HG03103 (cell line): ENCODE data around the gene TAGLN.

ENCODE experiments used
- ATAC-seq: cut with Tn5 transposase; IDR thresholded peaks from one replicate; pipeline ENCODE4 v1.9.1; 2021; ENCODE audit warnings: low read depth; ENCODE audit not compliant: unreplicated experiment

TAGLN gene

GRCh38 chr11:117199053-117199915, at the start of gene TAGLN:
TAGLN (plus strand) TSS chr11:117199370; CDS start chr11:117203014, 3,644 bp downstream.
- no peak for ATAC-seq

GRCh38 chr11:117152066-117152465, 47.1 kb upstream of the TAGLN start:
- ATAC-seq = no peak

- ATAC-seq = no peak
Measured at GRCh38 chr11:117154468-117154867, 44.7 kb upstream of the TAGLN start.

GRCh38 chr11:117157507-117157906, 41.7 kb upstream of the TAGLN start:
- no peak for ATAC-seq

GRCh38 chr11:117159892-117160291, 39.3 kb upstream of the TAGLN start:
- ATAC-seq = no peak

GRCh38 chr11:117160826-117161225, 38.3 kb upstream of the TAGLN start:
- no peak for ATAC-seq

- no peak for ATAC-seq
Measured at GRCh38 chr11:117166491-117166890, 32.7 kb upstream of the TAGLN start.

- ATAC-seq = no peak
Measured at GRCh38 chr11:117169736-117170135, 29.4 kb upstream of the TAGLN start.

- no peak for ATAC-seq
Measured at GRCh38 chr11:117170210-117170609, 29.0 kb upstream of the TAGLN start.

GRCh38 chr11:117171007-117171403, 28.2 kb upstream of the TAGLN start:
- no peak for ATAC-seq

GRCh38 chr11:117171404-117172061, 27.6 kb upstream of the TAGLN start:
- ATAC-seq = no peak

- ATAC-seq = no peak
Measured at GRCh38 chr11:117172724-117173421, 26.3 kb upstream of the TAGLN start.

- ATAC-seq = no peak
Measured at GRCh38 chr11:117175104-117175503, 24.1 kb upstream of the TAGLN start.

GRCh38 chr11:117175781-117176180, 23.4 kb upstream of the TAGLN start:
- ATAC-seq = no peak

- no peak for ATAC-seq
Measured at GRCh38 chr11:117176186-117176585, 23.0 kb upstream of the TAGLN start.

GRCh38 chr11:117177534-117178209, 21.5 kb upstream of the TAGLN start:
- ATAC-seq = no peak

- peak; percentile 84 for ATAC-seq
Measured at GRCh38 chr11:117178210-117179034, 20.7 kb upstream of the TAGLN start, which contains the start of gene SIDT2. SIDT2 (plus strand) TSS chr11:117178743; CDS start chr11:117179264, 521 bp downstream.

- ATAC-seq = peak; percentile 6
Measured at GRCh38 chr11:117179048-117179999, 19.8 kb upstream of the TAGLN start.

GRCh38 chr11:117180020-117180419, 19.1 kb upstream of the TAGLN start:
- ATAC-seq = no peak
